CD4-positive, alpha-beta T cell (primary cell): ENCODE results near the gene AKT2. TPM values are rescaled to one million over a fixed set of nuclear protein-coding genes. Genes with fewer than 3 reads are reported as not detected.

ENCODE experiments used
- ATAC-seq: fragments of 200-7000 bp; cut with Tn5 transposase; one replicate; pipeline ENCODE4 v1.10.0; 2022; ENCODE audit warnings: mild to moderate bottlenecking; ENCODE audit not compliant: poor library complexity
- CTCF ChIA-PET: fragments of 350-600 bp; sonication (Branson Sonifier 250); formaldehyde crosslinking; loops from one replicate; lab custom pipeline; 2021; ENCODE audit warnings: antibody characterized with exemption, inconsistent platforms; lab: Charles Lee
- POLR2A ChIA-PET: fragments of 350-600 bp; sonication (Branson Sonifier 250); formaldehyde crosslinking; loops from one replicate; lab custom pipeline; 2021; ENCODE audit warnings: antibody characterized with exemption, inconsistent platforms; lab: Charles Lee
- DNase-seq, 14 experiments: peaks; one replicate each; pipeline ENCODE4 v3.0.0-alpha.2; 2013 to 2020; ENCODE audit warnings: mixed read lengths in 2 of 14
- H3K27ac ChIP-seq, 2 donors: one replicate each; pipeline versions ENCODE4 v1.5.1 to v1.7.0; 2013; ENCODE audit warnings: low read length in 2 of 2, low read depth in 1 of 2, mild to moderate bottlenecking in 1 of 2
- H3K27me3 ChIP-seq, 2 experiments: 1 replicate in 1 of 2; 2 replicates in 1 of 2; pipeline versions ENCODE4 v1.6.1 to v1.7.0; 2013; ENCODE audit warnings: low read length in 2 of 2, control low read depth in 1 of 2, mild to moderate bottlenecking in 1 of 2, moderate library complexity in 1 of 2; ENCODE audit not compliant: insufficient read depth in 2 of 2, control insufficient read depth in 1 of 2
- H3K36me3 ChIP-seq: one replicate; pipeline ENCODE4 v1.6.1; 2013; ENCODE audit warnings: low read length, control low read depth; ENCODE audit not compliant: insufficient read depth
- H3K4me1 ChIP-seq: one replicate; pipeline ENCODE4 v1.6.1; 2013; ENCODE audit warnings: low read length, control low read depth; ENCODE audit not compliant: insufficient read depth
- H3K4me3 ChIP-seq: one replicate; pipeline ENCODE4 v1.5.1; 2013; ENCODE audit warnings: mild to moderate bottlenecking, low read length, moderate library complexity
- H3K9me3 ChIP-seq, 2 experiments: 1 replicate in 1 of 2; 2 replicates in 1 of 2; pipeline versions ENCODE4 v1.6.1 to v1.7.0; 2013; ENCODE audit warnings: low read length in 2 of 2, mild to moderate bottlenecking in 2 of 2, control low read depth in 1 of 2, moderate library complexity in 1 of 2; ENCODE audit not compliant: control insufficient read depth in 1 of 2, insufficient read depth in 1 of 2
- H3K27ac Mint-ChIP-seq: one replicate; pipeline ENCODE4 v1.8.0; 2020; ENCODE audit warnings: mixed read lengths
- H3K27me3 Mint-ChIP-seq: one replicate; pipeline ENCODE4 v1.8.0; 2021; ENCODE audit warnings: mixed read lengths
- H3K36me3 Mint-ChIP-seq: one replicate; pipeline ENCODE4 v1.8.0; 2021; ENCODE audit warnings: low read depth, mixed read lengths
- H3K4me1 Mint-ChIP-seq: one replicate; pipeline ENCODE4 v1.8.0; 2021; ENCODE audit warnings: low read depth, mixed read lengths
- H3K4me3 Mint-ChIP-seq: one replicate; pipeline ENCODE4 v1.8.0; 2020; ENCODE audit warnings: mild to moderate bottlenecking, mixed read lengths
- H3K9me3 Mint-ChIP-seq: one replicate; pipeline ENCODE4 v1.8.0; 2020; ENCODE audit warnings: mixed read lengths
- intact Hi-C, 2 experiments: fragments of 100-400 bp; cut with DNase I in 1 of 2; cut with micrococcal nuclease in 1 of 2; formaldehyde crosslinking; loops; one replicate each; pipeline versions ENCODE4 v1.15.1 to v1.9.0; 2023 to 2025; cut with DNase I, micrococcal nuclease
- total RNA-seq, 174 experiments: library from RNA in 2 of 174; stranded (reverse) in 2 of 174; gene quantifications; one replicate each; pipeline ENCODE4 v1.2.3 and lab custom pipeline; 2021 to 2026
- TF ChIP-seq, protein P1 (sequence below): fragments of 200-600 bp; IDR thresholded peaks from one replicate; pipeline ENCODE4 v1.8.0; 2022; ENCODE audit warnings: antibody characterized with exemption, mild to moderate bottlenecking

AKT2 gene
- total RNA-seq, 2 experiments from 2014 or later = 197 to 199 TPM

GRCh38 chr19:40229926-40230417 lies 55.2 kb downstream of the AKT2 start:
- ChIA-PET POLR2A (interaction anchor here (0.7 kb wide), 1 partner anchor 731 kb away, joined by 4 read pairs; no protein-coding TSS in a partner anchor), CTCF (no interaction called here)
- Mint-ChIP-seq H3K4me3 (no peak overlapping the region), H3K4me1 (peaks cover 22% of the 10 kb centered on the region), H3K9me3 (no peaks in the 10 kb centered on the region), H3K27me3 (peaks cover 22% of the 10 kb centered on the region), H3K36me3 (peaks cover 14% of the 10 kb centered on the region), H3K27ac (peak overlapping the region; percentile 54)
- Histone ChIP-seq H3K4me1 (peaks cover 17% of the 10 kb centered on the region), H3K27ac (no peak overlapping the region), H3K9me3 (peaks cover 0 to 11% of the 10 kb centered on the region in 2 experiments), H3K36me3 (peaks cover 17% of the 10 kb centered on the region), H3K27me3 (peaks cover 17% of the 10 kb centered on the region in 2 experiments), H3K4me3 (no peak overlapping the region)
- TF ChIP-seq, protein P1, sequence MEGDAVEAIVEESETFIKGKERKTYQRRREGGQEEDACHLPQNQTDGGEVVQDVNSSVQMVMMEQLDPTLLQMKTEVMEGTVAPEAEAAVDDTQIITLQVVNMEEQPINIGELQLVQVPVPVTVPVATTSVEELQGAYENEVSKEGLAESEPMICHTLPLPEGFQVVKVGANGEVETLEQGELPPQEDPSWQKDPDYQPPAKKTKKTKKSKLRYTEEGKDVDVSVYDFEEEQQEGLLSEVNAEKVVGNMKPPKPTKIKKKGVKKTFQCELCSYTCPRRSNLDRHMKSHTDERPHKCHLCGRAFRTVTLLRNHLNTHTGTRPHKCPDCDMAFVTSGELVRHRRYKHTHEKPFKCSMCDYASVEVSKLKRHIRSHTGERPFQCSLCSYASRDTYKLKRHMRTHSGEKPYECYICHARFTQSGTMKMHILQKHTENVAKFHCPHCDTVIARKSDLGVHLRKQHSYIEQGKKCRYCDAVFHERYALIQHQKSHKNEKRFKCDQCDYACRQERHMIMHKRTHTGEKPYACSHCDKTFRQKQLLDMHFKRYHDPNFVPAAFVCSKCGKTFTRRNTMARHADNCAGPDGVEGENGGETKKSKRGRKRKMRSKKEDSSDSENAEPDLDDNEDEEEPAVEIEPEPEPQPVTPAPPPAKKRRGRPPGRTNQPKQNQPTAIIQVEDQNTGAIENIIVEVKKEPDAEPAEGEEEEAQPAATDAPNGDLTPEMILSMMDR = no peak
- DNase-seq (no peak), ATAC-seq (no peak)
- intact Hi-C loops = loop anchor here in 1 of 2 experiments (10.0 kb wide), 1 partner anchor 335 kb away; no protein-coding TSS in a partner anchor

DNA sequence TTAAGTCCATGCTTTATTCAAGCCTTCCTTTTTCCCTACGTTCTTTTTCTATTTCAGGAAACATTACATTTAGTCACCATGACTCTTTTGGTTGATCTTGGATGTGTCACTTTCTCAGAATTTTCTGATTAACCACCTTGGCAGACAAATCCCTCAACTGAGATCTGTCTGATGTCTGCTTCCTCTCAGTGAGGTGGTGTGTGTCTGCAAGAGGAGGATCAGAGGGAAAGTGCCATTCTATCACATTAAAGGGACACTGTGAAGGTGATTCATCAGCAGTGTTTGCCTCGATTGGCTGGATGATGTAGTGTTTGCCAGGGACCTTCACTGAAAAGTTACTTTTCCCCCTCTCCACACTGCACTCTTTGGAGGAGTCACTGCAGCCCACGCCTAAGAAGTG lies 55.7 kb downstream of the AKT2 start:
- Mint-ChIP-seq H3K27ac (peak overlapping the region; percentile 54), H3K27me3 (peaks cover 27% of the 10 kb centered on the region), H3K36me3 (peaks cover 10% of the 10 kb centered on the region), H3K4me1 (peaks cover 22% of the 10 kb centered on the region), H3K4me3 (no peak overlapping the region), H3K9me3 (no peaks in the 10 kb centered on the region)
- intact Hi-C loops = loop anchor here in 1 of 2 experiments (10.0 kb wide), 1 partner anchor 335 kb away; no protein-coding TSS in a partner anchor
- Histone ChIP-seq H3K36me3 (peaks cover 12% of the 10 kb centered on the region), H3K9me3 (peaks cover 0 to 16% of the 10 kb centered on the region in 2 experiments), H3K27me3 (peaks cover 21 to 22% of the 10 kb centered on the region in 2 experiments), H3K27ac (no peak overlapping the region), H3K4me3 (no peak overlapping the region), H3K4me1 (peaks cover 17% of the 10 kb centered on the region)
- ChIA-PET CTCF (no interaction called here), POLR2A (no interaction called here)
- peak; percentile 45 for ATAC-seq
- peak in 1 of 14 experiments; percentile 18 for DNase-seq
- TF ChIP-seq, protein P1 = no peak

GRCh38 chr19:40228863-40229262 lies 56.3 kb downstream of the AKT2 start:
- H3K27ac Mint-ChIP-seq = no peak overlapping the region
- ChIA-PET CTCF (no interaction called here), POLR2A (interaction anchor here (1.3 kb wide), 1 partner anchor 56 kb away, joined by 3 read pairs; the partner anchor contains the start of gene AKT2)
- H3K9me3 ChIP-seq = peaks cover 0 to 19% of the 10 kb centered on the region in 2 experiments
- intact Hi-C loops = loop anchor here in 1 of 2 experiments (10.0 kb wide), 1 partner anchor 334 kb away; no protein-coding TSS in a partner anchor
- TF ChIP-seq, protein P1 = no peak
- H3K9me3 Mint-ChIP-seq = no peaks in the 10 kb centered on the region
- peaks cover 33% of the 10 kb centered on the region for H3K27me3 Mint-ChIP-seq
- H3K4me3 Mint-ChIP-seq = no peak overlapping the region
- peaks cover 22% of the 10 kb centered on the region for H3K4me1 Mint-ChIP-seq
- peaks cover 28% of the 10 kb centered on the region in 2 experiments for H3K27me3 ChIP-seq
- no peak for ATAC-seq
- peaks cover 8% of the 10 kb centered on the region for H3K36me3 ChIP-seq
- peaks cover 3% of the 10 kb centered on the region for H3K36me3 Mint-ChIP-seq
- peaks cover 17% of the 10 kb centered on the region for H3K4me1 ChIP-seq
- no peak overlapping the region for H3K27ac ChIP-seq
- no peak for DNase-seq
- H3K4me3 ChIP-seq = no peak overlapping the region
